Thymus (tissue), 11 donors: Measurements from ENCODE around the gene PC. TPM values are rescaled to one million over a fixed set of nuclear protein-coding genes. Genes with fewer than 3 reads are reported as not detected.

Source experiments
- DNase-seq, 9 donors: peaks; one replicate each; pipeline ENCODE4 v3.0.0-alpha.2; 2013; ENCODE audit warnings: low spot score in 9 of 9, low read depth in 6 of 9, missing footprints in 1 of 9
- H3K27ac ChIP-seq, 2 donors: one replicate each; pipeline ENCODE4 v1.5.1; 2013; ENCODE audit warnings: control low read depth in 1 of 2, low read depth in 1 of 2, low read length in 1 of 2, mild to moderate bottlenecking in 1 of 2, moderate library complexity in 1 of 2
- H3K27me3 ChIP-seq, 2 donors: one replicate each; pipeline ENCODE4 v1.5.1; 2013; ENCODE audit warnings: low read length in 1 of 2; ENCODE audit not compliant: control insufficient read depth in 2 of 2, insufficient read depth in 1 of 2
- H3K36me3 ChIP-seq, 2 donors: one replicate each; pipeline ENCODE4 v1.5.1; 2013; ENCODE audit warnings: low read length in 1 of 2, mild to moderate bottlenecking in 1 of 2, moderate library complexity in 1 of 2; ENCODE audit not compliant: control insufficient read depth in 2 of 2, insufficient read depth in 2 of 2
- H3K4me1 ChIP-seq, 2 donors: one replicate each; pipeline ENCODE4 v1.5.1; 2013; ENCODE audit warnings: low read length in 2 of 2; ENCODE audit not compliant: control insufficient read depth in 2 of 2, insufficient read depth in 2 of 2
- H3K4me3 ChIP-seq, 2 donors: one replicate each; pipeline ENCODE4 v1.5.1; 2013; ENCODE audit warnings: low read length in 2 of 2, control low read depth in 1 of 2, mild to moderate bottlenecking in 1 of 2
- H3K9me3 ChIP-seq, 2 donors: one replicate each; pipeline ENCODE4 v1.5.1; 2013; ENCODE audit warnings: low read length in 1 of 2, mild to moderate bottlenecking in 1 of 2; ENCODE audit not compliant: control insufficient read depth in 2 of 2, insufficient read depth in 1 of 2
- WGBS: extraction: QIAGEN DNeasy Blood & Tissue Kit; methylation state at CpG from one replicate; pipeline ENCODE4 v1.1.7; 2013; 5-methylcytosine and 5-hydroxymethylcytosine counted together
- polyA plus RNA-seq: library from polyadenylated mRNA; stranded (reverse); fragments of 200-250 nt; gene quantifications from one replicate; pipeline ENCODE4 v1.2.3, GENCODE V29; 2013
- total RNA-seq: library from RNA; stranded (reverse); fragments of 120-200 nt; gene quantifications from one replicate; pipeline ENCODE4 v1.2.4, GENCODE V29; 2013
- donor health status: healthy.

Gene PC
- total and polyA plus RNA-seq, 2 donors: 3.4 to 9.9 TPM

- Histone ChIP-seq H3K4me1 (peaks cover 0 to 3% of the 10 kb centered on the region in 2 donors), H3K9me3 (no peaks in the 10 kb centered on the region), H3K4me3 (no peak overlapping the region), H3K36me3 (no peaks in the 10 kb centered on the region), H3K27ac (no peak overlapping the region), H3K27me3 (no peaks in the 10 kb centered on the region)
- over 99% methylated on average over 3 of the region's 3 CpGs for WGBS
- DNase-seq: no peak
Observed at GRCh38 chr11:66904055-66904454, 54.1 kb downstream of the PC start.

DNA sequence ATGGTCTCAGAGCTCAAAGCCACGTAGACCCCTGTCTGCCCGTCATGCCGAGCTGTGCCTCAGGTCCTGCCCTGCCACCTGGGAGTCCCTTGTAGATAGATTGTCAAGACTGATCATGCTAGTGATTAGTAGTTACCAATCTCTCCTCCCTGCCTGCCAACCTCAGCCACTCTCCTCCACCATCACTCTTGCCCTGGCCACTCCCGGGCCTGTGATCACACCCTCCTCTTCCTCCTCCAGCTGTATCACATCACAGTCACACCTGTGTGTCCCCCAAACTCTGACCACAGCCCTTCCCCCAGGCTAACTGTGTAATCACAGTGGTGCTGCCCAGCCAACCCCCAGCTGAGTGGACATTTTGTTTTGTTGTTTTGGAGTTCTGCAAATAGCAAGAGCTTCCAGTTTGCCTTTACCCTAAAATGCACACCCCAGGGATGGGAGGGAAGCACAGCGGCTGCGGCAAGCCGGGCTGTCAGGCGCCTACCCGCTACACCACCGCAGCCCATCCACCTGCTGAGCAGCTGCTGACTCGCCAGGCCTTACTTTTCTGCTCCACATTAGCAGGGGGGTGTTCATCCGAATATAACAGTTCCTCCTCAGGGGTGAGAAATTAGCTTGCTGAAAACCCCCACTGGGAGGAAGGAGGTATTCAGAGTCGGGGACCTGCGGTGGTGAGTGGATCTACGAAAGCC lies 55.6 kb downstream of the PC start:
- Histone ChIP-seq H3K27me3 (no peaks in the 10 kb centered on the region), H3K9me3 (no peaks in the 10 kb centered on the region), H3K27ac (no peak overlapping the region), H3K4me3 (no peak overlapping the region), H3K36me3 (no peaks in the 10 kb centered on the region), H3K4me1 (peaks cover 0 to 3% of the 10 kb centered on the region in 2 donors)
- DNase-seq: no peak
- 95% methylated on average over 15 of the region's 15 CpGs for WGBS

DNA sequence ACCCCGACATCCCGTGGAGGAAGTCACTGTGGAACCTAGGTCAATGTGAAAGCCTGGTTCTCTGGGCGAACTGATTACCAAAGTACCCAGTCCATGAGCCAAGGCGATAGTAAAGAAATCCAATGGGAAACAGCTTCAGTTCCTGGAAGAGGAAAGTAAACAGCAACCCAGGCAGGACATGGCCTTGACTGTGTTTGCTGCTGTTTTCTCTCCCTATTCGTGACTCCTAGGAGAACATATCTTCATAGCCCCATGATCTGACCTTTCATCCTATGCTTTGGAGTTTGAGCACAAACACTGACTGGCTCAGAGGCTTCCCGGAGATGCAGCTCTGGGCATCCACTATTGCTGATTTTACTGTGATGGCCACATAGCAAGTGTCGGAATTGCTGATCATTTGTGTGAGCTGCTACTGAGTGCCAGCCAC lies 56.2 kb downstream of the PC start:
- H3K4me3 ChIP-seq: no peak overlapping the region
- no peak overlapping the region for H3K27ac ChIP-seq
- 96% methylated on average over 7 of the region's 7 CpGs for WGBS
- no peaks in the 10 kb centered on the region for H3K36me3 ChIP-seq
- no peaks in the 10 kb centered on the region for H3K9me3 ChIP-seq
- peaks cover 0 to 3% of the 10 kb centered on the region in 2 donors for H3K4me1 ChIP-seq
- H3K27me3 ChIP-seq: no peaks in the 10 kb centered on the region
- no peak for DNase-seq

DNA sequence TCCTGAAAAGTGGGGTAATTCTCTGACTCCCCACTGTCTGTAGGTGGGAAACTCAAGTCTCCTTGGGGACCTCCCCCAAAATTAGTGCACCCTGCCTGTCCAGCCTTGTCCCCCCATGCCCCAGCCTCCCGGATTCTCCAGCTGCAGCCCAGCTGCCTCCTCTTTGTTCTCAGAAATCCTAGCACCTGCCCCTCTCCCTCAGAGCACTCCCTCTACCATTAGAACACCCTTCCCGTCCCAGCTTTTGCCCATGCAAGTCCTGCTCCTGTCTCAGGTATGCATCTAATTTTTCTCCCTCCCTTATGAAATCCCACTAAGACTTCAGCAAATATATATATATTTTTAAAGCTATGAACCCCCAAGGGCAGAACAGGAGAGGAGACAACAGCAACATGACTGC lies 64.0 kb downstream of the PC start:
- no peak for DNase-seq
- Histone ChIP-seq H3K27ac (no peak overlapping the region), H3K4me1 (no peaks in the 10 kb centered on the region), H3K27me3 (no peaks in the 10 kb centered on the region), H3K4me3 (no peak overlapping the region), H3K36me3 (no peaks in the 10 kb centered on the region), H3K9me3 (no peaks in the 10 kb centered on the region)
- 85% methylated on average over 2 of the region's 2 CpGs for WGBS

GRCh38 chr11:66892911-66893310 lies 65.3 kb downstream of the PC start:
- Histone ChIP-seq H3K9me3 (no peaks in the 10 kb centered on the region), H3K36me3 (no peaks in the 10 kb centered on the region), H3K27me3 (no peaks in the 10 kb centered on the region), H3K4me3 (no peak overlapping the region), H3K27ac (no peak overlapping the region), H3K4me1 (no peaks in the 10 kb centered on the region)
- no peak for DNase-seq
- WGBS: 88% methylated on average over 6 of the region's 6 CpGs

GRCh38 chr11:66891851-66892660 lies 66.1 kb downstream of the PC start:
- Histone ChIP-seq H3K36me3 (no peaks in the 10 kb centered on the region), H3K27ac (no peak overlapping the region), H3K4me3 (no peak overlapping the region), H3K9me3 (no peaks in the 10 kb centered on the region), H3K27me3 (no peaks in the 10 kb centered on the region), H3K4me1 (no peaks in the 10 kb centered on the region)
- no peak for DNase-seq
- 83% methylated on average over 14 of the region's 14 CpGs for WGBS

GRCh38 chr11:66889960-66890359 lies 68.2 kb downstream of the PC start:
- Histone ChIP-seq H3K27me3 (no peaks in the 10 kb centered on the region), H3K4me3 (no peak overlapping the region), H3K4me1 (no peaks in the 10 kb centered on the region), H3K36me3 (no peaks in the 10 kb centered on the region), H3K9me3 (no peaks in the 10 kb centered on the region), H3K27ac (no peak overlapping the region)
- DNase-seq: no peak
- 90% methylated on average over 8 of the region's 8 CpGs for WGBS

DNA sequence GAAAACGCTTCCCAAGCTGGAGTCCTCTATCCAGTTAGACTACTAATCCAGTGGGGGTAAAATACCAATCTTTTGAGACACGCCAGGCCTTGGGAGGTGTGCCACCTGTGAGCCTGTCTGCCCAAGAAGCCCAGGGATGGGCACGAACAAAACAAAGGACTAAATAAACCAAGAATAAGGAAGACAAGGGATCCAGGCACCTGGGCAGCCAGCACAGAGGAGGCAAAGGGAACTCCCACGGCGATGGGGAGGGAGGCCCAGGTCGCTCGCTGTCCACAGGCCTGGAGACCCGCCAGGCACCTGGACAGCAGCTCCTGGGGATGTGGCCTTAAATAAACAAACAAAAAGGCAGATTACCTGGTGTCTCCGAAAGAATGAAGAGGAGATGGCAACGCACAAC lies 69.9 kb downstream of the PC start:
- Histone ChIP-seq H3K27me3 (no peaks in the 10 kb centered on the region), H3K9me3 (no peaks in the 10 kb centered on the region), H3K27ac (no peak overlapping the region), H3K4me1 (no peaks in the 10 kb centered on the region), H3K4me3 (no peak overlapping the region), H3K36me3 (no peaks in the 10 kb centered on the region)
- WGBS: 96% methylated on average over 10 of the region's 10 CpGs
- DNase-seq: no peak

- DNase-seq: no peak
- H3K27ac ChIP-seq: no peak overlapping the region
- no peaks in the 10 kb centered on the region for H3K9me3 ChIP-seq
- no peaks in the 10 kb centered on the region for H3K36me3 ChIP-seq
- no peaks in the 10 kb centered on the region for H3K27me3 ChIP-seq
- peaks cover 3% of the 10 kb centered on the region in 2 donors for H3K4me1 ChIP-seq
- H3K4me3 ChIP-seq: no peak overlapping the region
- WGBS: 96% methylated on average over 11 of the region's 11 CpGs
Observed at GRCh38 chr11:66887526-66887925, 70.7 kb downstream of the PC start.
